GM21723 (cell line): Measurements from ENCODE around the gene CTSL.

ENCODE experiments used
- ATAC-seq: cut with Tn5 transposase; IDR thresholded peaks from one replicate; pipeline ENCODE4 v1.9.1; 2021; ENCODE audit warnings: mild to moderate bottlenecking, moderate library complexity; ENCODE audit not compliant: unreplicated experiment

The CTSL gene

DNA sequence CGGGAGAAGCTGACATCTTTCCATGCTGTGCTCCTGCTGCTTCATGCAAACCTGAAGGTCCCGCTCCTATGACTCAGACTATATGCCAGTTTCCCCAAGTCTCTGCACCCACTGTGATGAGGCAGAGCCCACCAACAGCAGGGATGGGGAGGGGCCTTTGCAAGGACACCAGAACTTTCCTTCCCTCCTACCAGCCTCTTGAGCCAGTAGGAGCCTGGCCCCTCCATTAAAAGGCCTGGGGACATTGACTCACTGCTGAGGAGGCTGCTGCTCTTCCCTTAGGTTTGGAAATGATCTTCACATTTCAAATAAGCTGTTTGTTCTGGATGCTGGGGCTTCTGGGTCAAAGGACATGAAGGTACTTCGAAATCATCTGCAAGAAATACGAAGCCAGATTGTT is 26.1 kb upstream of the CTSL start:
- no peak for ATAC-seq

- no peak for ATAC-seq
Measured at GRCh38 chr9:87701491-87701890, 24.4 kb upstream of the CTSL start.

DNA sequence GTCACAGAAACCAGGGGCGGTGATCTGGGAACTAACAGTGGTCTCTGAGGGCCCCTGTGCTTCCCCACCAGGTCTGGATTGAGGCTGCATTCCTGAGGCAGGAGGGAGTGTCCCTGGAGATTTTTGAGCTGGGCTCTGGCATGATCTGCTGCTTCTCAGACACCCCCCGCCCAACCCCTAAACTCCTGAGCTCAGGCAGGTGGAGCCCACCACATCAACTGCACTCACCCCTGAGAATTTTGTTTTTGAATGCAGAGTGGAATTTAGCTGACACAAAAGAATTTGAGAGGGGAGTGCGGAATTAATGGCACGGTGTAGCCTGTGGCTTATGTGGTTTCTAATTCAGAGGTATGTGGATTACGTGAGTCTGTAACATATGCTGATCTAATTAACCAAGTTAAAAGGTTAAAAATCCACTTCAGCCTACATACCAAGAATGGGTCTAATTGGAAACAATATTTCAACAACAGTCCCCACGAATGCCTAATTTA is 23.9 kb upstream of the CTSL start:
- ATAC-seq: no peak

DNA sequence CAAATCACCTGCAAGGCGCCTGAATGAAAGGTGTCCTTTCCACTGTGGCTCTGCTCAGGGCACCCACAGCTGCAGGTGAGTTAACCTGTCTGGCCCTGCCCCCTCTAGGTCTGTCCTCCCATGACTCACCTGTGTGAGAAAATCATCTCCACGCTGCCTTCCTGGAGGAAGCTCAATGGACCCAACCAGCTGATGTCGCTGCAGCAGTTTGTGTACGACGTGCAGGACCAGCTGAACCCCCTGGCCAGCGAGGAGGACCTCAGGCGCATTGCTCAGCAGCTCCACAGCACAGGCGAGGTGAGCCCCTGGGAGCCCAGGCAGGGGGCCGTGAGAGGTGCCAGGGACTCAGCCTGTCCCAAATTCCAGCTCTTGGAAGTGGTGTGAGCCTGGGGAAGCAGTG is 23.0 kb upstream of the CTSL start:
- ATAC-seq: no peak

GRCh38 chr9:87703636-87704276 is 22.2 kb upstream of the CTSL start:
- no peak for ATAC-seq

GRCh38 chr9:87704342-87704741 is 21.6 kb upstream of the CTSL start:
- ATAC-seq: no peak

- ATAC-seq: no peak
Measured at GRCh38 chr9:87706066-87706739, 19.7 kb upstream of the CTSL start.

DNA sequence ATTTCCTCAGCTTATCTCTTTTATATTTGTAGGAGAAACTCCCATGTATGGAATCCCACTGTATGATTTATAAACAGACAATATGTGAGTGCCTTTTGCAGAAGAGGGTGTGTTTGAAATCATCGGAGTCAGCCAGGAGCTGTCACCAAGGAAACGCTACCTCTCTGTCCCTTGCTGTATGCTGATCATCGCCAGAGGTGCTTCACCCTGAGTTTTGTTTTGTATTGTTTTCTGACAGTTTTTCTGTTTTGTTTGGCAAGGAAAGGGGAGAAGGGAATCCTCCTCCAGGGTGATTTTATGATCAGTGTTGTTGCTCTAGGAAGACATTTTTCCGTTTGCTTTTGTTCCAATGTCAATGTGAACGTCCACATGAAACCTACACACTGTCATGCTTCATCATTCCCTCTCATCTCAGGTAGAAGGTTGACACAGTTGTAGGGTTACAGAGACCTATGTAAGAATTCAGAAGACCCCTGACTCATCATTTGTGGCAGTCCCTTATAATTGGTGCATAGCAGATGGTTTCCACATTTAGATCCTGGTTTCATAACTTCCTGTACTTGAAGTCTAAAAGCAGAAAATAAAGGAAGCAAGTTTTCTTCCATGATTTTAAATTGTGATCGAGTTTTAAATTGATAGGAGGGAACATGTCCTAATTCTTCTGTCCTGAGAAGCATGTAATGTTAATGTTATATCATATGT is 18.0 kb upstream of the CTSL start:
- no peak for ATAC-seq

DNA sequence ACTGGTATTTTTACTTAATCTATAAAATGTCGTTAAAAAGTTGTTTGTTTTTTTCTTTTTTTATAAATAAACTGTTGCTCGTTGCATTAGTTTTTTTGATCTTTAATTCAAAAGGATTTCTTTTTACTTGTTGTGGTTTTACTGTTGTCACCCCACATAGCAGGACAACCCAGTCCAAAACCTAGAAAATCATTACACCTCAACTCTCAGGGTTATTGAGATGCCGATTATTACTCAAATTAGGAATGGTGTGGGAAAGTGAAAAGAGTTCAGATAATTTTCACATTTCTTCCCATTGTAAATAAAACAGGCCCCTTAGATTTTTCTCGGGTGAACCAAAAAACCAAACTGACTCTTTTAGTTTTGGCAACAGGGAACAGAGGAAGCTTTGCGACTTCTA is 17.4 kb upstream of the CTSL start:
- no peak for ATAC-seq

DNA sequence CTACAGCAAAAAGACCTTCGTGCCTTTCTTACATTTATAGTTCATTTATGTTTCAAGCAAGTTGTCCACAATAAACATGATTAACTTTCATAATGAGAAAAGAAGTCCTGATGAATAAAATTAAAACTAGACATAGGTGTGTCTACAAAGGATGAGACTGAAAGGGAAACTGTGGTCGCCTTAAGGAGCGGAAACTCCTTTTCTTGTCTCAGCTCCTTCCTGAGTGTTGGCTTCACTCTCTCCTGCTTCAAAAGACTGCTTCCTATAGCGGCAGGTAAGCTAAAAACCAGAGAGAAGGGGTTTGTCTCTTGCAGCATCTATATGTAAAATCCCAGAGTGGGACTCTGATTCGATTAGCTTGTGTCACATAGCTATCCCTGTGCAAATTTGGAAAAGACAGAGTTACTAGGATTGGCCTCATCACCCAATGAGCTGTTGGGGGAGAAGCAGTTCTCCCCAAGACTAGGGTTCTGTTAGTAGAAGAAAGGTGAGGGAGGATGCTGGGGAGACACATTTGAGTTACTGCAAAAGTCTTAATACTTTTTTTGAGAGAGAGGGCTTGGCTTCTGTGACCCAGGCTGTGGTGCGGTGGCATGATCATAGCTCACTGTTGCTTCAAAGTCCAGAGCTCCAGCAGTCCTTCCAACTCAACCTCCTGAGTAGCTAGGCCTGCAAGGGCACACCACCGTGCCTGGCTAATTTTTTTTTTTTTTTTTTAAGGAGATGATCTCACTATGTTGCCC is 16.8 kb upstream of the CTSL start:
- no peak for ATAC-seq

DNA sequence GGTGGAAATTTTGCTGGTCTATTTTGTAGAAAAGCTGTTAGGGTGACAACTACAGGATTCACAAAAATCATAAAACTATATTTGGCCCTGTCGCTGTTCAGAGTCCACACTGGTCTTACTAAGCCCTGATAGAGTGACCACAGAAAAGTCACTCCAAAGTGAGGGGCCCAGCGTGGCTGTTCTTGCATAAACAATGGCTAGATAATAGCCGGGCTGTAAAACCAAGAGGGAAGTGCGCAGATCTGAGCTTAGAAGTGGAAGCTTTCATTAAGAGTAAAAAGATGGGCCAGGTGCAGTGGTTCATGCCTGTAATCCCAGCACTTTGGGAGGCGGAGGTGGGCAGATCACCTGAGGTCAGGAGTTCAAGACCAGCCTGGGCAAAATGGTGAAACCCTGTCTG is 15.5 kb upstream of the CTSL start:
- ATAC-seq: no peak

DNA sequence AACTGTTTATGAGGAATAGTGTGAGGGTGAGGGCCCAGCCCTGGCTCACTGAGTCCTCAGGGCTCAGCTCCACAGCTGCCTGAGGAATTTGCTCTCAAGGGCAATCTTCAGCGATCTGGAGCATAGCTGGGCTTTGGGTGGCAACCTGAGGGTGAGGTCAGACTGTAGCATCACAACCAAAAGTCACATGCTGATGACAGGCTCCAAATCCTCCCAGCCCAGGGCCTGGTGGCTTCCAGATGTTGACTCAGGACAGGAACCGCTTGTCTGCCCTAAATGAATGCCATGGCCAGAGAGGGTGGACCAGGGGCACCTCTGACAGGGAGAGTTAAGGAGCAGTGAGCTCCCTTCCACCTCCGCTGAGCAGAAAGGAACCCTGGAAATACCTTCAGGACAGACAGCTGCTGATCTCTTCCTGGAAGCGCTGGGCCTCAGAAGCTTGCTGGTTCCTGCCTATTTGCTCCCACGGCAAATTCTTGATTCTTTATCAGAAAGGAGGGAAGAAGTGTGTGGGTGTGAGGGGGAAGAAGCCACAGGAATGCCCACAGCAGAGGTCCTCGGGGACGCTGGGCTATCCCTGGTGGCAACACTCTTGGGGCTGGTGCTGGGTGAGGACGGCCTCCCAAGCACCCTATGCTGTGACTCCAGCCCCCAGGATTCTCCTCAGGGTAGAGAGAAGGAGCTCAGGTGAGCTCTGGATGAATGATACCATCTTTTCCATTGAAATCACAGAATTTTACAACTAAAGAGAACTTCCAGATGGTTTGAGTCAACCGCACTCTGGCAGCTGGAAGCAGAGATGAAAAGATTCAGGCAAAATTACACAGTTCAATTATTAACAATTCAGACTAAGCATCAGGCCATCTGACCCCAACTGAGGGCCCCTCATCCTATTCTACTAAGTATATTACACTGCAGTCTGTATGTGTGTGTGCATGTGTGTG is 13.8 kb upstream of the CTSL start:
- no peak for ATAC-seq

DNA sequence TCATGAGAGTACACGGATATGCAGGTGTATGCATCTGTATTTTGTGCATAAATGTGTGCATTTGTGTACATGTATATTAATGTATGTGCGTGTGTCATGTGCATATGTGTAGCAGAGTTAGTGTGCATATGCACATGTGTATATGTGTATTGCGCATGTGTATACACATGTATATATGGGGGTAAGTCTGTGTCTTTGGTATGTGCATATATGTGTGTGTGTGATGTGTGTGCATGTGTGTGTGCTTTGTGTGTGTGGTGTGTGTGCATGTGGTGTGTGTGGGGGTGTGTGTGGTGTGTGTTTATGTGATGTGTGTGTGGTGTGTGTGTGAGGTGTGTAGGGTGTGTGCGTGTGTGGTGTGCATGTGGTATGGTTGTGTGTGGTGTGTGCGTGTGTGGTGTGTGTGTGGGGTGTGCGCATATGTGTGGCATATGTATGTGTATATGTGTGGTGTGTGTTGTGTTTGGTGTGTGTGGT is 13.1 kb upstream of the CTSL start:
- no peak for ATAC-seq

DNA sequence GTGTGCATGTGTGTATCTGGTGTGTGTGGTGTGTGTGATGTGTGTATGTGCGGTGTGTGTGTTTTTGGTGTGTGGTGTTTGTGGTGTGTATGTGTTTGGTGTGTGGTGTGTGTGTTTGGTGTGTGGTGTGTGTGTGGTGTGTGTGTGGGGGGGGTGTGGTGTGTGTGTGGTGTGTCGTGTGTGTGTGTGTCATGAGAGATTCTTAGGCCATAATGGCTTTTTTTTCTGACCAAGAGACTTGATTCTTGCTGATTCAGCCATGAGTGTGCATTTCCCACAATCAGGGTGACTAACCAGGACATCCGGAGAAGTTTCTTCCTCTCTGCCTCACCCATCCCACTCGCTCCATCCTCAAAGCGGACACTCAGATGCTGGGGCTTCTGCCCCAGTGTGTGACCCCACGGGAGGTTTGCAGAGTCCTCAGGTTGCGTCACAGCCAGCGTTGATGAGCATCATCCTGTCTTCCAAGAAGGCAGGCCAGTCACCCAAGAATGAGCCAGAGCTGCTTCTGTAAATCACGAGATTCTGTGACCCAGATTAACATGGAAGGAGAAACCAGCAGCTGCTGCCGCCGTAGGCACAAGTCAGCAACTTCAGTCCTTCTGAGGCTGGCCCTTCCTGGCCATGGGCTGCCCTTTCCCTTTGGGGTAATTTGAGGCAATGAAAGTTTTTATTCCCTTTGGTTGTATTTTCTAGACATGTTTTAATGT is 12.5 kb upstream of the CTSL start:
- no peak for ATAC-seq

DNA sequence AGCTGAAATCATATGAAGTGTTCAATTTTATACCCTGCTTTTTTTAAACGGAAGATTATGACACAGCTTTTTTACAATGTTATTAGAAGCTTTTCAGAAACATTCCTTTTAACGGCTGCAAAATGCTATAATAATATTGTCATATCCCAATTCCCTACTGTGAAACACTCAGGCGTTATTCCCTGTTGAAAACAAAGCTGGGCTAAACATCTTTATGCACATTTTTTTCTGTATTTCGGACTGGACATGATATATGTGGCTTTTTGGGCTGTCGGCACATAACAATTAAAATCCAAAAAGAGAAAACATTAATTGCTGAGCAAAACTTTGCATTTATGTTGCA is 12.0 kb upstream of the CTSL start:
- ATAC-seq: no peak

DNA sequence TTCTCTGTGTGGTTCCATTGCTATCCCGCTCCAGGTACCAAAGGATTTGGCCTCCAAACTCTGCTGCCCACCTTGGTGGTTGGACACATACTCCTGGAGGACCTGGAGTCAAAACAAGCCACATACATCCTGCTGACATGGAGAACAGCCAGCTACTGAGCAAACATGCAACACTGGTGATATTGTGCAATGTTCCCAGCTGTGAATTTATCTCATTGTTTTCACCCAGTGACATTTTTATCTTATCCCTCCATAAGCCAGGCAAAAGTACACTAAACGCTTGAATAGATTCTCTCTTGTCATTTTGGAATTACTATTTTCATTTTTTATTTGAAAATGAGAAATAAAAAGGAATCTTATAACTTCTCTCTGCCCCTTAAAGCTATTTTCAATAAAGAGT is 11.1 kb upstream of the CTSL start:
- no peak for ATAC-seq

- ATAC-seq: no peak
Measured at GRCh38 chr9:87716141-87716540, 9.8 kb upstream of the CTSL start.

DNA sequence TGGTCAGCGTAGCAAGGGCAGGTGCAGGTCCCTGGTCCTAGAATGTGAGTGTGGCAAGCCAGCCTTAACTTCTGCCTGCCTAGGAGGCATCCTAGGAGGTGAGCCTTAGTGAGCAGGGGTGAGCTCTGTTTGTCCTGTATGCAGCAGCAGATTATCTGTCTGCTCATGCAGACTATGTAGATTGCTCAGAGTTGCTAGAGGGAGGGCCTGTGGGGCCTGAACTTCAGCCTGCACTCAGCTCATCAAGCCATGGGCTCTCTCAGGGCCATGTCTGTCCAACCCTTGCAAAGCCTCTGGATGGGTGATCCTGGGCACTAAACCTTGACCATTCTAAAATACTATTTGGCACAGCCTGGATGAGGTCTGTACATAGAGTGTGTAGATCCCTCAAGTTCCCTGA is 8.5 kb upstream of the CTSL start:
- ATAC-seq: no peak

DNA sequence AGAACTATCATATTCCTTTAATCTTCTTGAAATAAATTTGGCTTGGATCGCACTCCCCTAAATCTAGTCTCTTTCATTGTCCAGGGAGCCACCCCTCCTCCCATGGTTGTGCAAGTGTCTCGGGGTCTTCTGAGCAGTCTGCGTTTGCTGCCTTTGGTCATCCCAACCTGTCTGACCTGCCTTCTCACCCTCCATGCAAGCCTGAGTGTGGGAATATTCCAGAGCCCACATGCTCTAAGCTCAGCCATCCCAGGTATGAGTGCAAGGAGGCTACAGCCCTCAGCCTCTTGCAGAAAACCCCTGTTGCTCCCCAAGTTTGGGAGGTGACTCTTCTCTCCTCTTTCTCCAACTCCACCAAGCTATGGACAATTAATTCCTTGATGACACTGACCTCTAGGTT is 7.7 kb upstream of the CTSL start:
- no peak for ATAC-seq
